ENCODE data around the gene SH3TC2. TPM values are rescaled to one million over a fixed set of nuclear protein-coding genes. Genes with fewer than 3 reads are reported as not detected.

Gene SH3TC2
- total and polyA plus RNA-seq, 2 donors (not counting 1 experiment from before 2014, with no cell fraction given): not detected

GRCh38 chr5:149042865-149043264 lies 20.0 kb downstream of the SH3TC2 start:
- CTCF ChIA-PET: no interaction called here
- H3K4me1 Mint-ChIP-seq: no peaks in the 10 kb centered on the region
- no peaks in the 10 kb centered on the region for H3K9me3 ChIP-seq (ENCODE audit: control extremely low read depth in 1 of 3, control insufficient read depth in 2 of 3, insufficient read depth in 1 of 3, low read length in 2 of 3)
- no peak overlapping the region for H3K27ac ChIP-seq (ENCODE audit: low read length in 2 of 2)
- DNase-seq (no peak), ATAC-seq (ENCODE audit: low read depth) (no peak)
- no peaks in the 10 kb centered on the region for H3K4me1 ChIP-seq (ENCODE audit: control insufficient read depth in 2 of 2, insufficient read depth in 2 of 2, low read length in 2 of 2)
- no peaks in the 10 kb centered on the region for H3K79me2 ChIP-seq (ENCODE audit: control insufficient read depth, insufficient read depth, low read length)
- H3K4me2 ChIP-seq (replicated peaks; ENCODE audit: low read depth, low read length, poor library complexity, severe bottlenecking): no peak overlapping the region
- no peak overlapping the region for H2AFZ ChIP-seq (ENCODE audit: insufficient read depth, low read depth, low read length, poor library complexity, severe bottlenecking)
- intact Hi-C loops (cut with micrococcal nuclease): no loop called here
- POLR2A ChIA-PET: no interaction called here
- WGBS (ENCODE audit: insufficient coverage): no CpG with 5 or more reads among the region's 1 CpG
- H3K4me3 Mint-ChIP-seq: no peak overlapping the region
- H3K27me3 ChIP-seq (replicated peaks in 1 of 4; ENCODE audit: control extremely low read depth in 1 of 4, control insufficient read depth in 3 of 4, insufficient read depth in 4 of 4, low read length in 3 of 4): no peaks in the 10 kb centered on the region
- TF ChIP-seq EZH2 (IDR thresholded peaks at IDR 0.05; ENCODE audit: borderline replicate concordance, insufficient read depth, low read depth, low read length, poor library complexity, severe bottlenecking) (no peak), CTCF (IDR thresholded peaks at IDR 0.05) (no peak)
- H3K36me3 ChIP-seq (replicated peaks in 1 of 2; ENCODE audit: control extremely low read depth in 1 of 2, control insufficient read depth in 1 of 2, extremely low read depth in 1 of 2, insufficient read depth in 2 of 2, low read length in 1 of 2): no peaks in the 10 kb centered on the region
- H3K27ac Mint-ChIP-seq: no peak overlapping the region
- H3K9ac ChIP-seq (ENCODE audit: low read length): no peak overlapping the region
- no peaks in the 10 kb centered on the region for H3K9me3 Mint-ChIP-seq (ENCODE audit: insufficient read depth)
- peaks cover 6% of the 10 kb centered on the region for H3K27me3 Mint-ChIP-seq
- no peaks in the 10 kb centered on the region for H4K20me1 ChIP-seq (ENCODE audit: control insufficient read depth, insufficient read depth, low read length, poor library complexity, severe bottlenecking)
- H3K4me3 ChIP-seq (ENCODE audit: control extremely low read depth in 1 of 5, extremely low read depth in 1 of 5, insufficient read depth in 1 of 5, low read depth in 2 of 5, low read length in 4 of 5): no peak overlapping the region

- POLR2A ChIA-PET: no interaction called here
- no peaks in the 10 kb centered on the region for H3K79me2 ChIP-seq (ENCODE audit: control insufficient read depth, insufficient read depth, low read length)
- H3K4me1 ChIP-seq (ENCODE audit: control insufficient read depth in 2 of 2, insufficient read depth in 2 of 2, low read length in 2 of 2): no peaks in the 10 kb centered on the region
- CTCF ChIA-PET: interaction anchor here (15.6 kb wide), 1 partner anchor 305 kb away, joined by 373 read pairs; no protein-coding TSS in a partner anchor
- H3K4me3 ChIP-seq (ENCODE audit: control extremely low read depth in 1 of 5, extremely low read depth in 1 of 5, insufficient read depth in 1 of 5, low read depth in 2 of 5, low read length in 4 of 5): no peak overlapping the region
- no peak overlapping the region for H3K4me2 ChIP-seq (replicated peaks; ENCODE audit: low read depth, low read length, poor library complexity, severe bottlenecking)
- no peaks in the 10 kb centered on the region for H3K36me3 ChIP-seq (replicated peaks in 1 of 2; ENCODE audit: control extremely low read depth in 1 of 2, control insufficient read depth in 1 of 2, extremely low read depth in 1 of 2, insufficient read depth in 2 of 2, low read length in 1 of 2)
- H4K20me1 ChIP-seq (ENCODE audit: control insufficient read depth, insufficient read depth, low read length, poor library complexity, severe bottlenecking): no peaks in the 10 kb centered on the region
- WGBS (ENCODE audit: insufficient coverage): no CpG with 5 or more reads among the region's 5 CpGs
- no peaks in the 10 kb centered on the region for H3K9me3 ChIP-seq (ENCODE audit: control extremely low read depth in 1 of 3, control insufficient read depth in 2 of 3, insufficient read depth in 1 of 3, low read length in 2 of 3)
- no peak for ATAC-seq (ENCODE audit: low read depth)
- H3K27ac Mint-ChIP-seq: no peak overlapping the region
- no peak for DNase-seq
- H3K4me3 Mint-ChIP-seq: no peak overlapping the region
- TF ChIP-seq EZH2 (IDR thresholded peaks at IDR 0.05; ENCODE audit: borderline replicate concordance, insufficient read depth, low read depth, low read length, poor library complexity, severe bottlenecking) (no peak), CTCF (IDR thresholded peaks at IDR 0.05) (no peak)
- intact Hi-C loops (cut with micrococcal nuclease): no loop called here
- H3K9me3 Mint-ChIP-seq (ENCODE audit: insufficient read depth): no peaks in the 10 kb centered on the region
- no peaks in the 10 kb centered on the region for H3K4me1 Mint-ChIP-seq
- no peak overlapping the region for H3K9ac ChIP-seq (ENCODE audit: low read length)
- peaks cover 16% of the 10 kb centered on the region for H3K27me3 Mint-ChIP-seq
- no peak overlapping the region for H3K27ac ChIP-seq (ENCODE audit: low read length in 2 of 2)
- H3K27me3 ChIP-seq (replicated peaks in 1 of 4; ENCODE audit: control extremely low read depth in 1 of 4, control insufficient read depth in 3 of 4, insufficient read depth in 4 of 4, low read length in 3 of 4): no peaks in the 10 kb centered on the region
- no peak overlapping the region for H2AFZ ChIP-seq (ENCODE audit: insufficient read depth, low read depth, low read length, poor library complexity, severe bottlenecking)
Measured at GRCh38 chr5:149041242-149041641, 21.6 kb downstream of the SH3TC2 start.

Data from B cell (primary cell).